ENCODE data around the gene RPS6KL1.

DNA sequence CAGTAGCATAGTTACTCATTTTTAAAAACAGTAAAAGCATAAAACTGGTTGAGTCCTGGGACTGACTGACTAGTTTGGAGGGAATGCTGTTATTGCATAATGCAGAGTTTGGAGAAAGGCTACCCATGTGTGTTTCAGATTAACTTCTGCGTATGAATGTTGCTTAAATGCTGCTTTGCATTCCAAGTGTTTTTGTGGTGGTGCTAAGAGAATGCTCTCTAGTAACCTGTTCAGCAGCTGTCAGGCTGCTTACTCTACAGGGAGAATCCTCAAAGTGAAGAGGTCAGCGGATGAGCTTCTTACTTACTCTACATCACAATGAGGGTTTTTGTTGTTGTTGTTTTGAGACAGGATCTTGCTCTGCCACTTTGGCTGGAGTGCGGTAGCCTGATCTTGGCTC is 37.1 kb downstream of the RPS6KL1 start:
- TF ChIP-seq, protein P1, sequence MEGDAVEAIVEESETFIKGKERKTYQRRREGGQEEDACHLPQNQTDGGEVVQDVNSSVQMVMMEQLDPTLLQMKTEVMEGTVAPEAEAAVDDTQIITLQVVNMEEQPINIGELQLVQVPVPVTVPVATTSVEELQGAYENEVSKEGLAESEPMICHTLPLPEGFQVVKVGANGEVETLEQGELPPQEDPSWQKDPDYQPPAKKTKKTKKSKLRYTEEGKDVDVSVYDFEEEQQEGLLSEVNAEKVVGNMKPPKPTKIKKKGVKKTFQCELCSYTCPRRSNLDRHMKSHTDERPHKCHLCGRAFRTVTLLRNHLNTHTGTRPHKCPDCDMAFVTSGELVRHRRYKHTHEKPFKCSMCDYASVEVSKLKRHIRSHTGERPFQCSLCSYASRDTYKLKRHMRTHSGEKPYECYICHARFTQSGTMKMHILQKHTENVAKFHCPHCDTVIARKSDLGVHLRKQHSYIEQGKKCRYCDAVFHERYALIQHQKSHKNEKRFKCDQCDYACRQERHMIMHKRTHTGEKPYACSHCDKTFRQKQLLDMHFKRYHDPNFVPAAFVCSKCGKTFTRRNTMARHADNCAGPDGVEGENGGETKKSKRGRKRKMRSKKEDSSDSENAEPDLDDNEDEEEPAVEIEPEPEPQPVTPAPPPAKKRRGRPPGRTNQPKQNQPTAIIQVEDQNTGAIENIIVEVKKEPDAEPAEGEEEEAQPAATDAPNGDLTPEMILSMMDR (conservative IDR thresholded peaks at IDR 0.05; ENCODE audit: low read depth, low read length) = no peak
- TF ChIP-seq EZH2 (IDR thresholded peaks at IDR 0.05; ENCODE audit: low read length, unreplicated experiment) (no peak), EZH2phosphoT487 (IDR thresholded peaks at IDR 0.05; ENCODE audit: borderline replicate concordance, low read length) (no peak)
